Measurements from ENCODE around the gene URAD.
"Not testable (repeated sequence)": the region's sequence is repeated elsewhere in the genome, so short reads cannot be mapped to it uniquely, and the experiment has no call there.

Gene URAD, protein sequence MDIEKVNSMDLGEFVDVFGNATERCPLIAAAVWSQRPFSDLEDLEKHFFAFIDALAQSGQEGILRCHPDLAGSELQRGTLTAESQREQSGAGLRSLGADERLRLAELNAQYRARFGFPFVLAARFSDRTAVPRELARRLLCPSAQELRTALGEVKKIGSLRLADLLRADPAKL

DNA sequence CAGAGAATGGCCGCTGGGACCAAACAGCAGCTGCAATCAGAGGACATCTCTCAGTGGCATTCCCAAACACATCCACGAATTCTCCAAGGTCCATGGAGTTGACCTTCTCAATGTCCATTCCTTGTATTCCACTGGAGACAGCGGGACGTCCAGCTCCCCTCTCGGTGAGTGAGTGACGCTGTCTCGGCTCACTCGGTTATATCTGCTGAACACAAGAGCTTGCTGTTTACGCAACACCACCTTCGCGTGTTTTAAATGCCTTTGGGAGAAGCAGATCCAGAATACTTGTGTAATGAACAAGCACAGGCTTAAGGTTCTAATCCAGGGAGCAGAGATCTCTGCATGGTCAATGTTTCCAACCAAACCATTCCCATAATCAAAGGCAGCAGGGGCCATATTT lies at the start of gene URAD:
TSS of gene URAD (minus strand) at position 174 of the 400 bp plus-strand sequence. CDS start at position 118, 56 bp downstream.
- no peak for DNase-seq

DNA sequence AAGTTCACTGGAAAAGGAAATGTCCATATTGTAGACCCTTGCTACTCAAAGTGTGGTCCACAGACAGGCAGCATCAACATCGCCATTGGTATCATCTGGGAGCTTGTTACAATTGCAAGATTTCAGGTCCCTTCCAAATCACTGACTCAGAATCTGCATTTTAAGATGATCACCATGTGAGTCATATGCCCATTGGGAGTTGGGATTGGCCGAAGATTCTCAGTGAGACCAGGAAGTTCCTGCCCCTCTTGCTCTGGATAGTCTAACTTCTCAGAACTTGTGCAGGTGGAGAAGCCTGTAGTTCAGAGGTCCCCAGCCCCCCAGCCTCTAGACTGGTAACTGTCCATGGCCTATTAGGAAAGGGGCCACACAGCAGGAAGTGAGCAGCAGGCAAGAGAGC lies 48.9 kb upstream of the URAD start:
- no peak for DNase-seq

DNA sequence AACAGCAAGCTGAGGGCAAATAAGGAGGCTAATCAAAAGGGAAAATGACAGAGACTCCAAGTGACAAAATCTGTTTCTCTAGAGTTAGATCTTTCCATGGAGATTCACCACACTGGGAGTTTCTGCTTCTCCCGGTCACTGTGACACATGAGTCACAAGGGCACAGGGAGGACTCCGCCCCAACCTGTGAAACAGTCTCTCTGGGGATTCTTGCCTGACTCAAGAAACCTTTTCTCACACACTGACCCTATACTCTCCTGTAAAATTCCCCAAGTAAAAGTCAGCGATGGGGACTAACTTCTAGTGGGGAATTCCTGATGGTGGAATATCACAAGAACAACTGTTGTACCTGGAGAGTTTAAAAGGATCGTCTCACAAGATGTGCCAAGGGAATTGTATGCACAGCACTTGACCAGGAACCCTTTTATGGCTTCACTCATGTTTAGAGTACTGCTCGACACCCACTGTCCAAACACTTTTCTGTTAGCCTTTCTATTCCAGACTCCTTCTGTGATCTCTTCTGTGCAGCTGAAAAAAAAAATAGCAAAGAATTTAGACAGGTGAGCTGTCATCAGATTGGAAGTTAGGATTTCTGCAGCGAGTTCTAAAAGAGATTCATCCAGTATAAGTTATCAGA lies 46.8 kb upstream of the URAD start:
- no peak for DNase-seq

DNA sequence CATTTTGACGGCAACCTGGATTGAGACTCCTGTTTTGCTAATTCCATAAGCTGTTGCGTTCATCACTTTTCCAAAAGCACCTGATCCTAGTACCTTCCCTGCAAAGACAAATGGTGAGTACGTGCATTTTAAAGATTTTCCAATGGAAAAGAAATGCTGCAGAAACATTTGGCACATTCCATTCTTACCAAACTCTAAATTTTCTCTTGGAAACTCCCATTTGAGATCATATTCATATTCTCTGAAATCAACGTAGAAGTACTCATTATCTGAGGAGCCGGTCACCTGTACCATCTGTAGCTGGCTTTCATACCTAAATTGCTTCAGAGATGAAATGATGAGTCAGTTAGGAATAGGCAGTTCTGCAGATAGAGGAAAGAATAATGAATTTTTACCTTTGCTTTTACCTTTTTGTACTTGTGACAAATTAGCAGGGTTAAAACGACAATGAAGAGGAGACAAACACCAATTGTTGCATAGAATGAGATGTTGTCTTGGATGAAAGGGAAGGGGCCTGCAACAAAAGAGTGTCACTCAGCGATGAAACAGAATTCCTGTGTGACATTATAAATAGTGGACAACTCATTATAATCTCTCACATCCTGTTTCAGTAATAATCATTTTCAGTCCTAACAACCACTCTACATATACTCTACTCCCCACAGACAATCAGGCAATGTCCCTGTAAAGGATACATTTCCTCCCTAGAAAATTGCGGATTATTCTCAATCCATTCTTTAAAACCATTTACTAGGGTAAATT lies 45.6 kb upstream of the URAD start:
- DNase-seq: no peak

DNA sequence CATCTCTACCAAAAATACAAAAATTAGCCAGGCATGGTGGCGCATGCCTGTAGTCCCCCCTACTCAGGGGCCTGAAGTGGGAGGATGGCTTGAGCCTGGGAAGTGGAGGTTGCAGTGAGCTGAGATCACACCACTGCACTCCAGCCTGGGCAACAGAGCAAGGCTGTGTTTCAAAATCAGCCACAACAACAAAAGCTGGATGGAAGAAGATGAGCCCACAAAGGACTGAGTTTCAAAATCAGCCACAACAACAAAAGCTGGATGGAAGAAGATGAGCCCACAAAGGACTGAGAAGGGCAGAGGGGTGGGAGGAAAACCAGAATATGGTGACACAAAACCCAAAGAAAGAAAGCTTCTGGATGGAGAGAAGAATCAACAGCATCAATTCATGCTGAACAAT lies 43.9 kb upstream of the URAD start:
- not testable (repeated sequence) for DNase-seq

DNA sequence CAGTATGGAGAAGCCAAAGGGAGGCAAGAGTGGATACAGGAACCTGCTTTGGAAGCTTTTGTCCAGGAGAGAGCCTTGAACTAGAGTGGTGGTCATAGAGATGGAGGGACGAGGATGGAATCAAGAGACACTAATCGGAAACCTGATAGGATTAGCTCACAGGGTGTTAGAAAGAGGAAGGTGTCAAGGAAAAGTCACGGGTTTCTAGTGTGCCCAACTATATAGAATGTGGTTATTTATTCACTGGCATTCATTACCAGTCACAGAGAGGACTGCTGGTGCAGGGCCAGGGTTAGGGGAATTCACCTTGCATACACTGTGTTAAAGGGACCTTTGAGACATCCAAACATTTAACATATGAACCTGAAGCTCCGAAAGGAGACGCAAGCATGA lies 43.4 kb upstream of the URAD start:
- no peak for DNase-seq

DNA sequence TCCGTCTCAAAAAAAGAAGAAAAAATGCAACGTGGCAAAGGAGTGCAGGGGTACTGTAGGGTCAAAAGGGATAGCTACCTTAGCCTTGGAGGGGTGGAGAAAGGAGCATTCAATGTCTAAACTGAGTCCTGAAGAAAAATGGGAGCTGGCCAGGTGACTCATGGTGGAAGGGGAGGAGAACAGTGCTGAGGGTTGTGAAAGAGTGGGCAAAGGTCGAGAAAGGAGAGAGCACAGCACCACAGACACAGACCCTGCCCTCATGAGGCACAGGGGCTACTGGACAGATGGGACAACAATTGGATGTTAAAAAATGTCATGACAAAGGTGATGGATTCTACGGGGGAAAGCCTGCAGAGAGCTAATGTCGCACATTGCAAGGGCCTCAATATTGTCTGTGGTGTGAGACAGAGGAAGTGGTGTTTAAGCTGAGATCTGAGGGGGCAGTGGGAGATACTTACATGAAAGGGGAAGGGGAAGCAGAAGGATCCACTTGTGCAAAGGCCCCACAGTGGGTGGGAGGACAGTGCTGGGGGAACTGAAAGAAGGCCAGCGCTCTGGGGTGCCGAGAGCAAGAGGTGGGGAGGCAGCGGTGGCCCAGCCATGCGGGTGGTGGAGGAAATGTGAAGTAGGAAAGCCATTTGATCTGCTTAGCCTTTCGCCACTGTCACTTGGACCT lies 42.9 kb upstream of the URAD start:
- DNase-seq: peak; percentile 41

DNA sequence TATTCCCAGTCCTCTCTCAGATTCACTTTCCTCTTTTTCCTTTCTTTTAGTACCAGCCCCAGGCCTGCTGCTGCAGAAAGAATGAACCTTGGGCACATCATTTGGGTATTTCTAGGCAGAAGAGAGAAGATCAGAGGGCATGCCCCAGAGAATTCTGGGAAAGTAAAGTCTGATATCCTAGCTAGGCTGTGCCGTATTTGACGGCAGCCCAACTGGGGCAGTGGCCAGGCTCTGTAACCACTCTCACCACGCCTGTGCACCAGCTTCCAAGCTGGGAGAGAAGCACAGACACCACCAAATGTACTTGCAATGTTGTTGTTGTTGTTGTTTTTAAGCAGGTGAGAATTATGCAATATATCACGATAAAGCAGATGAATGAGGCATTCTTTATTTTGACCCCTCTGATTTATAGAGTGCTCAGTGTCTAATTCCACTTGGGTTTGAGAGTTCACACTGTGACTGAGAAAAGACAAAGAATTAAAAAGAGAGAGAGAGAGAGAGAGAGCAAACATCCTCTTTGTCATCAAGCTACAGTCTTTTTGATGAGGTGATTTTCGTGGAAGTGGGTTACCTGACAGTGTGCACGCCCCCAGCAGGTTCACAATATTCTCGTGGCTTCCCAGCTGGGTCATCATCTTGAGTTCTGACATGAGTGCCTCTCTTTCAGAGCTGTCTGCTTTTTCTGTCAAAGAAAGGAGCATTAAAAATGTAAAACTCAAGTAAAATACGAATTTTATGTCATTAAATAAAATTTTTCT lies 39.3 kb upstream of the URAD start:
- no peak for DNase-seq

DNA sequence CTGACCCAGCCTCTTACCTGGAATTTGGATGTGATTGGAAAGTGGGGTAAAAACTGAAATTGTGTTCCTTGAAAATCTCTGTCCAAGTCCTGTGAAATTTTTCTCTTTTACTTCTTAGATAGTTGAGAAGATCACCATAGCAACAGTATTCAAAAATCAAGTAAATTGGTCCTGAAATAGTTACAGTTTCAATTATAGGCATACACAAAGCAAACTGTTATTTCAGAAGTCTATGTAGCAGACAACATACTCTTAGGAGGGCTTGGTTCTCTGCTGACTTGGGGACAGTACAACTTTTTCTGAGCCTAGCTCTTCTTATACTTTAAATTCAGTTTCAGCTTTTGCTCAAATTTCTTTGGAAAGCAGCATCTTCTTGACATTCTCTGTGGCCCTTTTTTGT lies 38.6 kb upstream of the URAD start:
- no peak for DNase-seq

DNA sequence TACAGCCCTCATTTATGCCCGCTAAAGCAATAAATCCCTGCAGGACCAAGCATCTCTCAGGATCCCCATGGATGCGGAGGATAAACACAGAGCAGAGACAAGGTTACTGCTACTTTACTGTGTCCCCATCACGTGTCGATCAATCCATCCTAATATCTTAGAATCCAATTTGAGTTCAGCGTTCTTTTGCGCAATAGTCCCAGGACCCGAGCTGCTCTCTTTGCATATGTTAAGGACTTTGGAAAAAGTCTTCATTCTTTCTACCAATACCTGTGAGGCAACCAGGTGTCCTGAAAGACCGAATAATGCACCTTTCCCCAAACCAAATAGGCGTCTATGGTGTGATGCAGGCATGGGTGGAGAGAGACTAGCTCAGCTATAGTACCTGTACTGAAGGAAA lies 38.0 kb upstream of the URAD start:
- no peak for DNase-seq

DNA sequence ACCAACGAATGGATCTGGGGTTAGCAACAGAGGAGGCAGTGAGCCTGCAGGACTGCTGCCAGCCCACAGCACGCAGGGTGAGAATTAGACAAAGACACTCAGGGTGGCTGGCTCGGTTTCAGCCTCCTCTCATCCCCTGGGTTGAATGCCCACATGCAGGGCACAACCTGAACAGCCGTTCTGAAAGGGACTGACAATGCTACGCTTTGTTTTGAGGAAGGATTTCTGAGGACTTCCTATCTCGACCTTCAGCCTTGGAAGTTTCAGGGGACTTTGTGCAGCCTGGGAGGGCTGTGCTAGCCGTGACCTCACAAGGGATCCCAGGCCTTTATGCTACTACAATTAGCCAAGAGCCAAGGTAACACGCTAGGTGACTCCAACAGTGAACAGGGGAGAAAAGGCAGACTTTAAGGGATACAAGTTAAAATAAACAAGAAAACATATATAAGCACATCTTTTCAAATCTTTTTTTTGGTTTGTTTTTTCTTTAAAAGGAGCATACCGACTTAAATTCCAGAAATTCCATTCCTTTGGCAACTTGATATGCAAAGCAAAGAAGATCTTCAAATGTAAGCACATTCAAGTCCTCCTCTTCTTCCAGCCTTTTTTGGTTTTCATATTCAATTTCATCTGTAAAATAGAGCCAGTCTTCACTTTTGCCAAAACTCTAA lies 34.5 kb upstream of the URAD start:
- no peak for DNase-seq

DNA sequence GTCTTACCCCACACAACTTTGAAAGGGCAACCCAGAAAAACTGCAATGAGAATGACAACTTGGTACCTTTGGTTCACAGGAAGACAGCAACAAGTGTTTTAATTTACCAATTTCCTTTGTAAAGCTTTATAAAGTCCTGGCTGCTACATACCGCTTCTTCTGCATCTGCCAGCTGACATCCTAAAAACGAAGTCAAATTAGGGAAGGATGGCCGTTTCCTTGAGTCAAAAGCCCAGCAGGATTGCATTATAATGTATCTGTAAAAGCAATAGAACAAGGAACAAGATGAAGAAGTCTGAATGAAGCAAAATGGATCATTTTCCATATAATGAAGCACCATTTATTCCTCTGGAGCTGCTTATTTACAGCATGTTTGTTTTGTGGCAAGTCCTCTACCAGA lies 25.8 kb upstream of the URAD start:
- DNase-seq: no peak

DNA sequence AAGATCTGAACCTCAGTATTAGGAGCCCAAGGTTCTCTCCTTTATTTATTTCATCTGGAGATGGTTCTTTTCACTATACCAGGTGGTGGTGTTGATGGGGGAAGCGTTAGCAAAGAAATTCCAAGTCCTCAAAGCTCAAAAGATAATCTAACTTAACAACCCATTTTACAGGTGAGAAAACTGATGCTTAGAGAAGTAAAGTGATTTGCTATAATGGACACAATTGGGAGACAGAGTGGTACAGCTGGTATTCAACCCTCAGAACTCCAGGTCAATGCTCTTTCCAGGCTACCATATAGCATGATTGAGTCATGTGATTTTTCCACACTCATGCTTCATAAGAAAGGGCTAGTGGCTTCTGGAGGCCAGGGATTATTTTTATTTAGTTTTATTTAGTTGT lies 25.0 kb upstream of the URAD start:
- DNase-seq: no peak

DNA sequence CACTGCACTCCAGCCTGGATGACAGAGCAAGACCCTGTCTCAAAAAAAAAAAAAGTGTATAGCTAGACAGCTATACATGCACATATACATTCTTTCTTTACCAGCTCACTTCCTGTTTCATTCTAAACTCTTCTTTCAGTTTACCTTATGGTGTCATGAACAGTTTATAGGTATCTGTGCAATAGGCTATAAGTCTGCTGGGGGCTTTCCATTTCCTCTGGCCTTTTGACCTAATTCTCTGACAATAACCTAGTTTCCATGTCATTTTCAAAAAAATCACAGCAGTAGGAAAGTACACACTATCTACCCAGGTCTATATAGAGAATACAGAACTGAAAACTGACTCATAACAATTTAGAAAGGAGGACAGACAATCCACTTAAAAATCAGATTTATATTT lies 24.4 kb upstream of the URAD start:
- no peak for DNase-seq

DNA sequence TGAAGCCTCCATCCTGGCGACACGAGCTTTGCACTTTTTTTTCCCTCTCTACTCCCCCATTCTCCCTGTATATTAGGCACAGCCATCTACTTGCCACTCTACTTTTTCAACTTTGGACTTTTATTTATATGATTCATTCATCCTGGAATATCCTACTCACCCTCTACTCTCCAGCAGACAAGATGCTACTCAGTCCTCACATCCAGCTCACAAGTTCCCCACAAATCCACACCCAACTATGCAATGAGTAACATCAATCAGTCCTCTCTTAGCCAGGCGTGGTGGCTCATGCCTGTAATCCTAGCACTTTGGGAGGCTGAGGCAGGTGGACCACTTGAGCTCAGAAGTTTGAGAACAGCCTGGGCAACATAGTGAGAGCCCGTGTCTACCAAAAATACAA lies 23.9 kb upstream of the URAD start:
- no peak for DNase-seq

DNA sequence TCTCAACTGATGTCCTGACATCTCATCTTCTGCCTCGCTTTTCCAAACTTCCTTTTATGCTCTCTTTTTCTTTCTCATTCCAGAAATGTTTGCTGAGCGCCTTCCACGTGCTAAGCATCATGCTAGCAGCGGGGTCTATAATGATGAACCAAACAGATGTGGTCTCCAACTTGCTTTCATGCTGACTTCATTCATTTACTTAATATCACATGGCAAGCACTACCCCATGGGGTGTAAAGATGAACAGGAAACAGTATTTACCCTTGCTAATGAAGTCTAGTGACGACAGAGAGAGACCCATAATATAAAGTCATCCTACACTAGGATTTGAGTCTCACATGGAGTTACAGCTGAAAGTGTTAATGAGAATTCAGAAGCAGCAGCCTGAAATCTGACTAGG lies 21.6 kb upstream of the URAD start:
- DNase-seq: no peak

DNA sequence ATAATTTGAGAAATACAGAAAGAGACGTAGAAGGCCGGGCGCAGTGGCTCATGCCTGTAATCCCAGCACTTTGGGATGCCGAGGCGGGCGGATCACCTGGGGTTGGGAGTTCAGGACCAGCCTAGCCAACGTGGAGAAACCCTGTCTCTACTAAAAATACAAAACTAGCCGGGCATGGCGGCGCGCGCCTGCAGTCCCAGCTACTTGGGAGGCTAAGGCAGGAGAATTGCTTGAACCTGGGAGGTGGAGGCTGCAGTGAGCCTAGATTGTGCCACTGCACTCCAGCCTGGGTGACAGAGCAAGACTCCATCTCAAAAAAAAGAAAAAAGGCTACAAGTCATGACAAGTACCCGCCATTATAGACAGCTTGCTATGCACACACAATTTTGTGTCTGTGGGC lies 16.5 kb upstream of the URAD start:
- DNase-seq: not testable (repeated sequence)

DNA sequence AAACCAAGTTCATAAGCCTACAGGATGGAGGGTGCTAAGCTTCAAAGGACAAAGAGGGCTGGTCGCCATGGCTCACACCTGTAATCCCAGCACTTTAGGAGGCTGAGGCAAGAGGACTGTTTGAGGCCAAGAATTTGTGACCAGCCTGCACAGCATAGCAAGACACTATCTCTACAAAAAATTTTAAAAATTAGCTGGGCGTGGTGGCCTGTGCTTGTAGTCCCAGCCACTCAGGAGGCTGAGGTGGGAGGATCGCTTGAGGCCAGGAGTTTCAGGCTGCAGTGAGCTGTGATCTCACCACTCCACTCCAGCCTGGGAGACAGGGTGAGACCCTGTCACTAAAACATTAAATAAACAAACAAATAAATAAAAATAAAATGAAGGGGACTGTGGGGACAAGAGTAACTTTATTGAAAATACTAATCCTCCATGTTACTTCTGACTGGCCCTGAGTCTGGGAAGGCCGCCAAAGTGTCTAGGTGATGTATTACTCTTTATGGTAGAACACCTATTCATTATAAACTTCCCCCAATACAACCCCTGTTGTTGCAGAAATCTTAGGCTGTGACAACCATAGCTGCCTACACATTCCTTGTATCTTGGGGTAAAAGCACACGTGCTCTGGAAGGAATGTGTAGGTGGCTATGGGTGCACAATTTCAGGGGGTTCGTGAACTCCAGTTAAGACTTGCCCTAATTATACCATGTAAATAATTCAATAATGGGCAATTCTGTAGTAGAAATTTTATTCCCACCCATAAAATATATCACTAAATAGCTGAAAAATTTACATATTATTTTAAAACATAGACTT lies 14.6 kb upstream of the URAD start:
- no peak for DNase-seq

DNA sequence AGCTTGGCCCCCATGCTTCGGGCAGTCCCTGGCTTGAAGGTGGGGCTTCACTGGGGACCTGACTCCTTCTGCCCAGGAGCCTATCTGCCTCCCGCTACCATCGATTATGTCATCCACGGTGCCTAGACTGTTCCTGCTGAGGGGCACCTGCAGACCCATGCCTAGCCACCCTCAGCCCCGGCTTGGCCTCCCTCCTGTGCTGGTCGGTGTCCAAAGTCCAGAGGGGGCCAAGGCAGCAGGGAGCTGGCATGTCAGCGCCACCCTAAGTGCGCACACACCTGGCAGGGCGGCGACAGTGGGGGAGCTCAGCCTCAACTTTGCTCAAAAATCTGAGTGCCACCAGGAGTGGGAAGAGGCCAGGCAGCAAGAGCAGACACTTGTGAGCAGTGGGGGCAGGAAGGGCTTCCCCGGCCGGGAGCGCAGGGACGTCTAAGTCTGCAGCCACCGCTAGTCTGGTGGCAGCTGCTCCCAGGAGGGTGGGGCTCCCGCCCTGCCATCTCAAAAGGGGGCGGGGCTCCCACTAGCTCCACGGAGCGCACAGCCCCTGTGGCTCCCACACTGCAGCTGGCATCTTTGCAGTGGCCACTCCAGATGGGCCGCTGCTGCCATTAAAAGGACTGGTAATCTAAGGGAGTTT lies 13.5 kb upstream of the URAD start:
- DNase-seq: no peak

DNA sequence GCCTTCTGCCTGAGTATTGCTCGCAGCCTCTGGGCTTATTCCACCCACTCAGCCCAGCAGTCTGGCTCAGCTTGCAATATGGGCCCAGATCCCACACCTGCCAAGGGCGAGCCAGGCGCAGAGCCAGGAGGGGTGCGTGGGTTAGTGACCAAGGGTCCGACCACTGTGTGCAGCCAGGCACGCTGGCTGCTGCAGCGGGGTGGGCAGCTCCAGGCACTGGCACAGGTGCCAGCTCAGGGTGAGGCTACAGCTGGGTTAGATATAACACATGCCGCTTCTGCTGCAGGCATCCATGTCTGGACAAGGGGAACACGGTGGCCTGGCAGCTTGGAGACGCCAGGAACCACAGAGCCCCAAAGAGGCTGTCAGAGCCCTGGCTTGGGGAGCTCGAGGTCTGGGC lies 12.6 kb upstream of the URAD start:
- DNase-seq: no peak

DNA sequence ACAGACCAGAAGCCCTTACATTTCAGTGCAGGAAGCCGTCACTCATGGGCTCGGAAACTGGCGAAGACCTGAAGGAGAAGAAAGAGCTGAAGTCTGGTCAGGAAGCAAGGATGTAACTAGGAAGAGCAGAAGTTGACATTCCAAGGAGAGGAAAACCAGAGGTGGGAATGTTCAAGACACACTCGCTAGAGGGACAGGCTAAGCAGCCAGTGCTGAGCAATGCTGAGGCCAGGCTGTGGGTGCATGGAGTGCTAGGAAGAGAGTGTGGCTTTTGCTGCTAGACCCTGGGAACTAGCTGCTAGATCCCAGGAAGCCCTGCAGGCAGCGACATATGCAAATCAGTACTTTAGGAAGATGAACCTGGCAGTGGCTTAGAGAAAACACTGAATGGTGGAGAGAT lies 12.1 kb upstream of the URAD start:
- DNase-seq: no peak
